Stimulated activated CD8-positive, alpha-beta memory T cell treated with anti-CD3 and anti-CD28 coated beads, Interleukin-4, amount 100 ng/mL, for 1 hour (primary cell): ENCODE measurements around the gene KIAA1958.

Experiments
- DNase-seq, 2 donors: peaks; one replicate each; pipeline ENCODE4 v3.0.0-alpha.2; 2020; ENCODE audit warnings: low read depth in 2 of 2, low spot score in 1 of 2

Gene KIAA1958

GRCh38 chr9:112601636-112602035, 115.0 kb downstream of the KIAA1958 start:
- no peak for DNase-seq

GRCh38 chr9:112604790-112605189, 118.2 kb downstream of the KIAA1958 start:
- no peak for DNase-seq

GRCh38 chr9:112605518-112605917, 118.9 kb downstream of the KIAA1958 start:
- DNase-seq: no peak

- no peak for DNase-seq
Measured at GRCh38 chr9:112605963-112606699, 119.5 kb downstream of the KIAA1958 start.

- DNase-seq: no peak
Measured at GRCh38 chr9:112608851-112609250, 122.2 kb downstream of the KIAA1958 start.

- DNase-seq: no peak
Measured at GRCh38 chr9:112615584-112616266, 129.1 kb downstream of the KIAA1958 start.

GRCh38 chr9:112617371-112617770, 130.7 kb downstream of the KIAA1958 start:
- no peak for DNase-seq

- no peak for DNase-seq
Measured at GRCh38 chr9:112618385-112619009, 131.9 kb downstream of the KIAA1958 start.

GRCh38 chr9:112620388-112620787, 133.8 kb downstream of the KIAA1958 start:
- DNase-seq: no peak

- DNase-seq: no peak
Measured at GRCh38 chr9:112621018-112621655, 134.5 kb downstream of the KIAA1958 start.

- no peak for DNase-seq
Measured at GRCh38 chr9:112623198-112623597, 136.6 kb downstream of the KIAA1958 start.

GRCh38 chr9:112624711-112625707, 138.4 kb downstream of the KIAA1958 start:
- no peak for DNase-seq

- no peak for DNase-seq
Measured at GRCh38 chr9:112629671-112630485, 143.3 kb downstream of the KIAA1958 start.

- no peak for DNase-seq
Measured at GRCh38 chr9:112631313-112632070, 144.9 kb downstream of the KIAA1958 start.

- no peak for DNase-seq
Measured at GRCh38 chr9:112640311-112640710, 153.7 kb downstream of the KIAA1958 start.

- DNase-seq: no peak
Measured at GRCh38 chr9:112642126-112642525, 155.5 kb downstream of the KIAA1958 start.

GRCh38 chr9:112647596-112647995, 161.0 kb downstream of the KIAA1958 start:
- DNase-seq: no peak

- DNase-seq: no peak
Measured at GRCh38 chr9:112648624-112649023, 162.0 kb downstream of the KIAA1958 start.

- DNase-seq: no peak
Measured at GRCh38 chr9:112654282-112654681, 167.7 kb downstream of the KIAA1958 start.
